Fibroblast of peridontal ligament (primary cell): Measurements from ENCODE around the gene TAF4.

Experiments used
- DNase-seq: peaks from one replicate; pipeline ENCODE4 v3.0.0-alpha.2; 2010; ENCODE audit errors: extremely low read depth

TAF4 gene

GRCh38 chr20:62042025-62042820, 23.5 kb downstream of the TAF4 start:
- no peak for DNase-seq

GRCh38 chr20:62040933-62041332, 24.7 kb downstream of the TAF4 start:
- DNase-seq = no peak

- DNase-seq = no peak
Observed at GRCh38 chr20:62040381-62040922, 25.2 kb downstream of the TAF4 start.

- DNase-seq = no peak
Observed at GRCh38 chr20:62039738-62040137, 25.9 kb downstream of the TAF4 start.

- peak; percentile 38 for DNase-seq
Observed at GRCh38 chr20:62032609-62033368, 32.9 kb downstream of the TAF4 start.

GRCh38 chr20:62031462-62032092, 34.1 kb downstream of the TAF4 start:
- no peak for DNase-seq

GRCh38 chr20:62030834-62031434, 34.7 kb downstream of the TAF4 start:
- DNase-seq = no peak

- DNase-seq = no peak
Observed at GRCh38 chr20:62030357-62030756, 35.3 kb downstream of the TAF4 start.

- DNase-seq = no peak
Observed at GRCh38 chr20:62029949-62030348, 35.7 kb downstream of the TAF4 start.

GRCh38 chr20:62029296-62029695, 36.4 kb downstream of the TAF4 start:
- no peak for DNase-seq

GRCh38 chr20:62028384-62028783, 37.3 kb downstream of the TAF4 start:
- no peak for DNase-seq

- no peak for DNase-seq
Observed at GRCh38 chr20:62027698-62028321, 37.9 kb downstream of the TAF4 start.

- DNase-seq = no peak
Observed at GRCh38 chr20:62027116-62027515, 38.6 kb downstream of the TAF4 start.

GRCh38 chr20:62026564-62026856, 39.2 kb downstream of the TAF4 start:
- no peak for DNase-seq

- DNase-seq = peak; percentile 78
Observed at GRCh38 chr20:62025832-62026563, 39.7 kb downstream of the TAF4 start.

- no peak for DNase-seq
Observed at GRCh38 chr20:62025394-62025793, 40.3 kb downstream of the TAF4 start.

- no peak for DNase-seq
Observed at GRCh38 chr20:62023935-62024334, 41.7 kb downstream of the TAF4 start.

GRCh38 chr20:62022575-62023139, 43.0 kb downstream of the TAF4 start:
- DNase-seq = no peak

GRCh38 chr20:62021793-62022385, 43.8 kb downstream of the TAF4 start:
- DNase-seq = no peak
